ENCODE results near the gene DNMT3A. TPM values are rescaled to one million over a fixed set of nuclear protein-coding genes. Genes with fewer than 3 reads are reported as not detected.

The DNMT3A gene
- total and polyA plus RNA-seq, 2 of the 8 experiments (the other 6 are each of a cell fraction or from before 2014, with no cell fraction given): 33.6 to 178 TPM

DNA sequence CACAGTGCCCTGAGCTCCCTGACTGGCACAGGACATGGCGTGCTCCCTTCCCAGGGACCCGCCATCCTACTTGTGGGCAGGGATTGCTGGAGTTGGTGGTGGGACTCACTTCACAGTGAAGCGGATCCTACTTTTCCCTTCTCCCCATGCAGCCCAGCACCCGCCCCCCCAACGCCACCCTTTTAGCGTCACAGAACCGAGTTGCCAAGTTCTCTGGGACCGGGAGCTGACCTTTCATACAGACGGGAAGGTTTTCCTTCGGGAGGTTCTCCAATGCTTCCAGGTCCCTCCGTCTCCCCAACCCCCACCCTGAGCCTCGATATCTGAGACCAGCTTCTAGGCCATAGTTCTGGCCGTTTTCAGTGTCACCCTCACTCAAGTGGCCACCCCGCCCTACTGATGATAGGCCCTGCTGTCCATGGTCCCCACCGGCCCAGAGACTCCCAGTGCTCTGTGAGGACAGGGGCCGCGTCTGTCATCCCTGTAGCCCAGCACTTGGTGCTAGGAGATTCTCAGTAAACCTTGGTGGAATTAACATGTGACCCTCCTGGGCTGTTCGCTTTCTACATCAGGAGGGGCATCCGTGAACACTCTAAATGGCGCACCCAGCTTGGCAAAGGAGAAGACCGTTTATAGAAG, 1.6 kb upstream of the DNMT3A start (continued):
- TF ChIP-seq EZH2 (IDR thresholded peaks at IDR 0.05; ENCODE audit: low read depth, low read length, severe bottlenecking): no peak
- TF ChIP-seq FOSL1 (IDR thresholded peaks at IDR 0.05; ENCODE audit: insufficient read depth, low read depth, low read length): no peak
- TF ChIP-seq TAF1 (IDR thresholded peaks at IDR 0.05; ENCODE audit: low read depth, low read length): no peak
- TF ChIP-seq EGR1 (IDR thresholded peaks at IDR 0.05; ENCODE audit: borderline replicate concordance, low read depth, low read length): no peak
